NCI-H526 (cell line): ENCODE data around the gene OR2J1.
"Not testable (repeated sequence)": the region's sequence is repeated elsewhere in the genome, so short reads cannot be mapped to it uniquely, and the experiment has no call there.

ENCODE experiments used
- DNase-seq, 2 experiments: peaks; one replicate each; lab custom pipeline; 2025; lab: John Stamatoyannopoulos, UW

OR2J1 gene

DNA sequence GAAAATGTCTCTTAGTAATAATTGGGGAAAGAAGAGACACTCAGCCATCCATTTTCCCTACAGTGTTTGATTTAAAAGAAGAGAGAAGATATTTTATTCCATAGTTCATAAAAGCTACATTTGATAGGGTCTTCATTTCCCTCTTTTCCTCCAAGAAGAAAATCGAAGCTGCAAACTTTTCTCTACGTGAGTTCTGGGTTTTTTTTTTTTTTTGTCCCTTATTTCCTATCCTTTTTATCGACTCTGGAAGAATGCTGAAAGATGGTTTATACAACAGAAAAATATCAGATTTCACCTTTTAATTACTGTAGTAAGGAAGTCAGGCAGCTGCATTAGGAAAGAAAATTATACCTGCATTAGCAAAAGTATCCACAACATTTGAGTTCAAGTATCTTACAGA, at the start of gene OR2J1:
OR2J1 (plus strand) TSS at position 301 of the 400 bp plus-strand sequence. CDS start 1,453 bp downstream, outside the sequence.
- no peak for DNase-seq

DNA sequence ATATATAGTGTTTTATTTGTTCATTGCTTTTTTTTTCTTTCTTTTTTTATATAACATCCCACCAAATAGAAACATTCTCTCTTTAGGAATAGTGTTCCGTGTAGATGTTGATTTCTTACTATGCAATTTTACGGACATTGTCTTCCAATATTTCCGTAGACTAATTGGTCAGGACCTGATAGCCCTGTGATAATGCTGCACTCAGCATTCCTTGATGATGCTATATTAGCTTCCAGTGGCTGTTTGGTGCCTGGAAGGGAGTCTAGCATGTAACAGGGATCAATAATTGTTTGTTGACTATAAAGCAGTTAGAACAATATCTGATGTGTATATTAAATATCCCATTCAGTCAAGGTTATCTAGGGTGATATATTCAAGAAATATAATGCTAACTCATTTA, 47.6 kb upstream of the OR2J1 start:
- no peak for DNase-seq

DNA sequence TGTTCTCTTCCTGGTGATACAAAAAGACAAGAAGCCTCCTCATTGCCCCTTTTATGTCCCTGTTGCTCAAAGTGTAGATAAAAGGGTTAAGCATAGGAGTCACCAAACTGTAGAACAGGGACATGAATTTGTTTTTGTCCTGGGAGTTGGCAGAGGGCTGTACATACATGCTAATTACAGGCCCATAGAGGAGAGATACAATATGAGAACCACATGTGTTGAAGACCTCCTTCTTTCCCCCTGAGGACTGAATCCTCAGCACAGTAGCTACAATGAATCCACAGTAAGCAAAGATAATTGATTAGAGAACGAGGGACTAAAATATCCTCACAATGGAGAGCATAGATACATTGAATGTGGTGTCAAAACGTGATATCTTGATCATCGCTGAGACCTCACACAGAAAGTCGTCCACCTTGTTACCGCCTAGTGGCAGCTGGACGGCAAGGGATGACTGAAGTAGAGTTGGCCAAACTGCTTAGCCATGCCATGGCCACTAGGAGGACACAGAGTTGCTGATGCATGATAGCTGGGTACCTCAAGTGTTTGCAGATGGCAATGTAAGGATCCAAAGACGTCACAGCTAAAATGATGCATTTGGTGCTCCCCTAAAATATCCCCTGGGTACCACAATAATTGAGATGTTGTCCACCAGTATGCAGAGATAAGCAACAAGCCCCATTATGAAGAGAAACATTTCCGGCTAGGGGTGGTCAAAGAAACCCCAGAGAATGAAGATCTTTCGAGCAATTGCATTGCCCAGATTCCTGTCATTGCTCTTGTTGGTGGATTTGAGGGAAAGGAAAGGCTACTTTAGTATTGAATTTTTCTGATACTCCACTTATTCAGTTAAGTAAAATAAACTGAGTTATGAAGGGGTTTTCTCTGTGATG, 27.2 kb upstream of the OR2J1 start:
- DNase-seq, result peak in 1 of 2 experiments; percentile 41

GRCh38 chr6:29079203-29079602, 20.1 kb upstream of the OR2J1 start:
- DNase-seq, result no peak

- DNase-seq, result no peak
Observed at GRCh38 chr6:29081312-29081711, 18.0 kb upstream of the OR2J1 start.

DNA sequence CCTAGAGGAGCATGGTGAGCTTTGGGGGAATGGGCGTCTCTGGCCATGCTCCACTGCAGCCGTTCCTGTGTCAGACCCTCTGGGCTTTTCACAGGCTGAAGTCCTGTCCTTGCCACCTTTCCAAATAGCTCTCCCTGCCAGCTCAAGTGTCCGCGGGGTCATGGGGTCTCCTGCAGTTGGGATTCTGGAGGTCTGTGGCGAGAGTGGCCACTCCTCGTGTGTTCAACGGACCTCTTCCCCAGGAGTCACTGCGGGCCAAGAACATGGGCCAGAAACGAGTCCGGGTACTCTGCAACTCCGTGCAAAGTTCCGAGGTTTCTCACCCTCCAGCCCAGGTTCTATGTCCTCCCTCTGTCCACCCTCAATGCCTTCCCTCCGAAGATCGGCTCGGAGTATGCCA, 16.8 kb upstream of the OR2J1 start:
- DNase-seq, result no peak

DNA sequence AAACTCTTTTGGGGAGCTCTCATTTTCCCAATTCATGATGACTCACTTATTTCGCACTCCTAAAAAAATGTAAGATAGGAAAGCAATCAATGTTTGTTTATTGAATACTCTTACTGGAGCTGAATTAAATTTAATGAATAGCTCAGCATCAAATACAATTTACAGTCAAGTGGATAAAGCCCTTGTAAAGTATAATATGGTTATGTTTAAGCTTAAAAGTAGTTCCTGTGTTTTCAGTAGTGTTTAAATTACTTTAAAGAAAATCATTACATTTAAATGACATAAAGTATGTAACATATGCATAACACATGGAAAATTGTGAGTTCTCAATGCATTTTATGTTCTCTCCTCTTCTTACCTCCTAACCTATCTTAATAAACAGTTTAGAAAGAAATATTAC, 12.1 kb upstream of the OR2J1 start, which contains the start of gene OR2B3:
OR2B3 (minus strand) TSS at position 101 of the 400 bp plus-strand sequence; CDS start at position 36, 65 bp downstream.
- DNase-seq, result no peak

DNA sequence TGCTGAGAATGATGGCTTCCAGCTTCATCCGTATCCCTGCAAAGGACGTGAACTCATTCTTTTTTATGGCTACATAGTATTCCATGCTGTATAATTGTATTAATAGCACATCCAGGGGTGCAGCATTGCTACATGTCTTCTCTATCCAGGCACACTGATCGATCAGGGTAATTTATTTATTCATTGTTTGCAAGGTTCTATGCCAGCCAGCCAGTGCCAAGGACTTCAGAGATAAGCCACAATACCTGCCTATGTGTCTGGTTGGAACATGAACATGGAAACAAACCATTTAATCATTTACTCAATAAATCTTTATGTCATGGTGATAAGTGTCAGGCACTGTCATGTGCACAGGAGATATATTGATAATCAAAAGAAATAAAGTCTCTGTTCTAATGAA, 6.3 kb upstream of the OR2J1 start:
- DNase-seq, result no peak

DNA sequence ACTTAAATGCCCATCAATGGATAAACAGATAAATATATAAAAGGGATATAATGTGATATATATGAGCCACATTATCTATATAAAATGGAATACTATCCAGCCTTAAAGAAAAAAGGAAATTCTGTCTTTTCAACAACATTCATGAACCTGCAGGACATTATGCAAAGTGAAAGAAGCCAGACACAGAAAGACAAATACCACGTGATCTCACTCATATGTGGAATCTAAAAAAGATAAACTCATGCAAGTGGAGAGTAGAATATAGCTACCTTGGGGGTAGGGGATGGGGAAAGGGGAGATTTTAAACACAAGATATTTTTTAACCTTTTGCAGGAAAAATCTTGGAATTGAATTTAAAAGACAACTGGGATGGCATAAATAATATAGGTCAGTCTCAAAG, 1.5 kb upstream of the OR2J1 start:
- DNase-seq, result no peak

DNA sequence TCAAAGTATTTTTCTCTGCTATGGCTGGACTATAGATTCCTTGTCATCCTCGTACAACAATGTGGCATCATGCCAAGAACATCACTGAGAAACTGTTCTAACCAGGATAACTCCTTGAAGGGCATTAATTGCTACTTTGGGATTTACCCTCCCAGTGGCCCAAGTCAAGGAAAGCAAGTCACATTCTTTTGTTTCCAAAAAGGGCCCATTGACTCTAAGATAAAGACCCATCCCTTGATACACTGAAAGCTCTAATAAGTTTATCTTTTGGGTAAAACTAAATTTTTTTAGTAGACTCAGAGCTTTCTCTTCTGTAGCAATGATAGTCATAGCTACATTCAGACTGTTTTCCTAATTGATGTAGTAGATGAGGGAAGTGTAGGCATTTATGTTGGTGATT, 8.5 kb downstream of the OR2J1 start, which contains the start of gene OR2J3:
OR2J3 (plus strand) TSS at position 301 of the 400 bp plus-strand sequence. CDS start 3,833 bp downstream, outside the sequence.
- DNase-seq, result no peak

DNA sequence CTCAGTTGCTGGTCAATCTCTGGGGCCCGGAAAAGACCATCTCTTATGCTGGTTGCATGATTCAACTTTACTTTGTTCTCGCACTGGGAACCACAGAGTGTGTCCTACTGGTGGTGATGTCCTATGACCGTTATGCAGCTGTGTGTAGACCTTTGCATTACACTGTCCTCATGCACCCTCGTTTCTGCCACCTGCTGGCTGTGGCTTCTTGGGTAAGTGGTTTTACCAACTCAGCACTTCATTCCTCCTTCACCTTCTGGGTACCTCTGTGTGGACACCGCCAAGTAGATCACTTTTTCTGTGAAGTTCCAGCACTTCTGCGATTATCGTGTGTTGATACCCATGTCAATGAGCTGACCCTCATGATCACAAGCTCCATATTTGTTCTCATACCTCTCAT, 12.8 kb downstream of the OR2J1 start:
- no peak for DNase-seq

- not testable (repeated sequence) for DNase-seq
Observed at GRCh38 chr6:29114964-29115363, 15.7 kb downstream of the OR2J1 start.

- no peak for DNase-seq
Observed at GRCh38 chr6:29129326-29130012, 30.2 kb downstream of the OR2J1 start.

- no peak for DNase-seq
Observed at GRCh38 chr6:29130644-29131043, 31.4 kb downstream of the OR2J1 start.

DNA sequence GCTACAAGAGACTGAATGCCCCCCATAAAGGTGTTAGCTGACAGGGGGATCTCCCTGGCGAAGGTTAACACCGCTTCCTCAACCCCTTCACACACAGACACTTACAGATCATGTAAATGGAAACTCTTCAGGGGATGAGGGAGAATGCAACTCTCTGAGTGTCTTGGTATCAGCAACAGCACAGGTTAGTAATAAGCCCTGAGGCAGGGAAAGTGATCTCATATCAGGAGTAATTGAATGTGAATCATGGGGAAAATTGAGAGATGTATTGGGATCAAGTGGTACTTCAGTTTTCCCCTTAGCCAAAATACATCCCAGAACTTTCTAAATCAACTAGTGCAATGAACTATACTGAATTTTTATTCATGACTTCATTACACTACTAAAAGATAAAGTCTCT, 32.4 kb downstream of the OR2J1 start:
- DNase-seq, result no peak

GRCh38 chr6:29137724-29138123, 38.4 kb downstream of the OR2J1 start:
- DNase-seq, result no peak

- no peak for DNase-seq
Observed at GRCh38 chr6:29141606-29142005, 42.3 kb downstream of the OR2J1 start.

- no peak for DNase-seq
Observed at GRCh38 chr6:29142309-29142708, 43.0 kb downstream of the OR2J1 start.

GRCh38 chr6:29146179-29146578, 46.9 kb downstream of the OR2J1 start:
- DNase-seq, result no peak

DNA sequence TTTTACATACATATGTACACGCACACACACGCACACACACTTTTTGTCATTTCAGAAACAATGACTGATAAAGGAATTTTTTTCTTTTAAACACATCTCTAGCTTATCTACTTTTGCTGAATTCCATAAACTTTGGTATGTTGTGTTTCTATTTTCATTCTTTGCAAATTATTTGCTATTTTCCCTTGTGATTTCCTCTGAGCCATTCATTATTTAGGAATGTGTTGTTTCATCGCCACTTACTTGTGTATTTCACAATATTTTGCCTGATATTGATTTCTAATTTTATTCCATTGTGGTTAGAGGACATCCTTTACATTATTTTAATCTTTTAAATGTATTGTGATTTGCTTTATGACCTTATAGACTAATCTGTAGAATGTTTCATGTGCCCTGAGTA, 47.8 kb downstream of the OR2J1 start:
- DNase-seq, result no peak

DNA sequence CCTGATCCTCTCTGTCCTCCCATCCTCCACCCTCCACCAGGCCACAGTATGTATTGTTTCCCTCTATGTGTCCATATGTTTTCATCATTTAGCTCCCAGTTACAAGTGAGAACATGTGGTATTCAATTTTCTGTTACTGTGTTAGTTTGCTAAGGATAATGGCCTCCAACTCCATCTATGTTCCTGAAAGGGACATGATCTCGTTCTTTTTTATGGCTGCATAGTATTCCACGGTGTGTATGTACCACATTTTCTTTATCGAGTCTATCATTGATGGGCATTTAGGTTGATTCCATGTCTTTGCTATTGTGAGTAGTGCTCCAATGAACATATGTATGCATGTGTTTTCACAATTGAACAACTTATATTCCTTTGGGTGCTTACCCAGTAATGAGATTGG, 50.2 kb downstream of the OR2J1 start:
- DNase-seq, result not testable (repeated sequence)
